SHP77 (cell line): Measurements from ENCODE around the gene CAMK2A.

Experiments used
- DNase-seq, 2 experiments: peaks; one replicate each; lab custom pipeline; 2025; lab: John Stamatoyannopoulos, UW

The CAMK2A gene

GRCh38 chr5:150210644-150211043, 78.9 kb downstream of the CAMK2A start:
- DNase-seq, result no peak

DNA sequence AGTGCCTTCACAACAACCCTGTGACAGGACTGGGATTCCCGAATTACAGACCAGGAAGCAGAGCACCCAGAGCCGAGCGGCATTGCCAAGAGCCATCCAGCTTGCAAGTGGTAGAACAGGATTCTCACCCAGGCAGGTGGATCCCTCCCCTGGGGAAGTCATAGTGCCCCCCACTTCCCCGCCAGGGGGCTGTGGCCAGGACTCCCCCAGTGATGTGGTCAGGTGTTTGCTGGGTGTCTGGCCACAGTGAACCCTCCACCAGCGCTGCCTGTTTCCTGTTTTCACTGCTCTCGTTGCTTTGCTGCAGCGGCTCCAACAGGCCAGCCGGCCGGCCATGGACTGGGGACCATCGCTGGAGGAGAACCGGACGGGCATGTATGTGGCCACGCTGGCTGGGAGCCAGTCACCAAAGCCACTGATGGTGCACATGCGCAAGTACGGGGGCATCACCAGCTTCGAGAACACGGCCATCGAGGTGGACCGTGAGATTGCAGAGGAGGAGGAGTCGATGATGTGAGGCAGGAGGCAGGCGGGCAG, 80.4 kb downstream of the CAMK2A start:
- peak in 1 of 2 experiments; percentile 9 for DNase-seq

GRCh38 chr5:150208187-150209098, 81.1 kb downstream of the CAMK2A start:
- no peak for DNase-seq

GRCh38 chr5:150206779-150207115, 82.8 kb downstream of the CAMK2A start:
- DNase-seq, result no peak

- no peak for DNase-seq
These were observed 83.3 kb downstream of the CAMK2A start for GRCh38 chr5:150206098-150206778.

- DNase-seq, result no peak
These were observed 85.0 kb downstream of the CAMK2A start for GRCh38 chr5:150204590-150204960.

GRCh38 chr5:150203832-150204589, 85.6 kb downstream of the CAMK2A start:
- DNase-seq, result no peak

GRCh38 chr5:150202501-150202900, 87.1 kb downstream of the CAMK2A start:
- no peak for DNase-seq

- no peak for DNase-seq
These were observed 92.1 kb downstream of the CAMK2A start for GRCh38 chr5:150197476-150197875.

DNA sequence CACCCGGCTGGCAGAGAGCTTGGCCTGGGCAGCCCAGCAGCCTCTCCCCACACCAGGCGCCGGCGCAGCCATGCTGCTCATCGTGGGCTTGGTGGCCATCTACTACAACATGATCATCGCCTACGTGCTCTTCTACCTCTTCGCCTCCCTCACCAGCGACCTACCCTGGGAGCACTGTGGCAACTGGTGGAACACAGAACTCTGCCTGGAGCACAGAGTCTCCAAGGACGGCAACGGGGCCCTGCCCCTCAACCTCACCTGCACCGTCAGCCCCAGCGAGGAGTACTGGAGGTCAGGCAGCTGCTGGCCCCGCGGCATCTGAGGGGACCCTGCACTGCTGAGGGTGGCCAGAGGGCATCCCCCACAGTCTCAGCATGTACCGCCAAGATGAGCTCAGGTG, 92.6 kb downstream of the CAMK2A start:
- DNase-seq, result no peak

- no peak for DNase-seq
These were observed 93.1 kb downstream of the CAMK2A start for GRCh38 chr5:150196514-150196913.

GRCh38 chr5:150195736-150196485, 93.7 kb downstream of the CAMK2A start:
- no peak for DNase-seq

DNA sequence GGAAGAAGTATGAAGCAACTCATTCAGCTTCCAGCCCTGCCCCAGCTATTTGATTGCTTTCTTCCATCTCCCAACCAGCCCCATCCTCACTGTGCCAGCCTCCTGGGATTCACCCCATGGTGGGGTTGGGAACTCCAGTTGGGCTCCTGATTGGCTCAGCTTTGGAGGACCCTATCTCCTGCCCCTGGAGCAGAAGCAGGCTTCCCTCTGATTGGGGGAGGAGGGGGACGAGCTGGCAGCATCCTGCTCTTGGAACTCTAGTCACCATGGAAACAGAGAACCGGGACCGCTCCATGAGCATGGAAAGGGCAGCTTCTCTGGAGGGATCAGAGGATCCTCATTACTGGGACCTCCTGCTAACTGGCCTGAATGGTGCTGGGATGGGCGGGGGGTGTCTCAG, 97.1 kb downstream of the CAMK2A start:
- no peak for DNase-seq

- DNase-seq, result no peak
These were observed 98.6 kb downstream of the CAMK2A start for GRCh38 chr5:150190987-150191386.

DNA sequence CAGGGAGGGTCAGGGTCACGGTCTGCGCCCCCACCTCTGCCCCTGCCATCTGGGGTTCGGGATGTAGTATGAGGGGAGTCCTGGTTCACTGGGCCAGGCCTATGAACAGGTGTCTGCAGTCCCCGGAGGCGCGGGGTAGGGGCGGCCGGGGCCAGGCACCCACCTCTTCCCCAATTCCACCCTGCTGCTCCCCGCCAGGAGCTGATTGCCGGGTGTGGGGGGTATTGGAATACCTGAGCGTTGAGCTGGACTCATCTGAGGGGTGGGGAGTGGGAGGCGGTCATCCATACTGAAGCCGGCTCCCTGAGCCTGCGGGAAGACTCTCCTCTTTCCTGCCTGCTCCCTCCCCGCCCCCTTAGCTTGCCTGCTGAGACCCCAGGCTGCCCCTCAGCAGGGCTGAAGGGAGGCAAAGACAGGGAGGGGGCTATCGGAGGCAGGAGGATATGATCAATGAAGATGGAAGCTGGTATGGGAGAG, 99.0 kb downstream of the CAMK2A start:
- no peak for DNase-seq

DNA sequence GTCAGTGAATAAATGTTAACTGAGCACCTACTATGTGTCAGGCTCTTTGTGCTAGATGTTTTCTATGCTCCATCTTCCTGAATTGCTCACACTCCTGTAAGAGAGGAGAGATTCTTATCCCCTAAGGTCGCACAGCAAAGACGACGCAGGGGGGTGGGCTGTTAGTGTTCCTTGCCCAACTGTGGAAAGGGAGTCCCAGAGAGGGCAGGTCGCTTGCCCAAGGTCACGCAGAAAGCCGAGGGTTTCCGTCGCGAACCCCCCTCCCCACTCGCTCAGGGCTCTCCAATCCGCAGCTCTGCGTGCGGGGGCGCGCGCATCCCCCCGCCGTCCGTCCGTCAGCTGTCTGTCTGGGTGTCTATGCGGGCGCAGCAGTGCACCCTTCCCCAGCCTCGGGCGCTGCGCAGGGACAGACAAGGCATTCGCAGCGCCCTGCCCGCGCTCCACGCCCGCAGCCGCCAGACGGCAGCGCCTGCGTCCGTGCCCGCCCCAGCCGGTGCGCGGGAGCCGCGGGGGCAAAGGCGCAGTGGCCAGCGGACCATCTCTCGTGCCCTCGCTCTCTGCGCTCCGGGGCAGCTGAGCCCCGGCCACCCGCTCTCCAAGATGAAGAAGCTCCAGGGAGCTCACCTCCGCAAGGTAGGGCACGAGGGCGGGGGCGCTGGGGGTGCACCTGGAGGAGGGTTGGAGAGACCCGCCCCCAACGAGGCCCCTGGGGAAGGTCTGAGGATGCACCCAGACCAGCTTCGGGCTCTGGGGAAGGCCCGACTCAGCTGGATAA, 99.7 kb downstream of the CAMK2A start, which contains the start of gene SLC6A7:
TSS of gene SLC6A7 (plus strand) at position 335 of the 775 bp plus-strand sequence. CDS start at position 601, 266 bp downstream.
- DNase-seq, result no peak

GRCh38 chr5:150189326-150189725, 100.2 kb downstream of the CAMK2A start:
- DNase-seq, result no peak

DNA sequence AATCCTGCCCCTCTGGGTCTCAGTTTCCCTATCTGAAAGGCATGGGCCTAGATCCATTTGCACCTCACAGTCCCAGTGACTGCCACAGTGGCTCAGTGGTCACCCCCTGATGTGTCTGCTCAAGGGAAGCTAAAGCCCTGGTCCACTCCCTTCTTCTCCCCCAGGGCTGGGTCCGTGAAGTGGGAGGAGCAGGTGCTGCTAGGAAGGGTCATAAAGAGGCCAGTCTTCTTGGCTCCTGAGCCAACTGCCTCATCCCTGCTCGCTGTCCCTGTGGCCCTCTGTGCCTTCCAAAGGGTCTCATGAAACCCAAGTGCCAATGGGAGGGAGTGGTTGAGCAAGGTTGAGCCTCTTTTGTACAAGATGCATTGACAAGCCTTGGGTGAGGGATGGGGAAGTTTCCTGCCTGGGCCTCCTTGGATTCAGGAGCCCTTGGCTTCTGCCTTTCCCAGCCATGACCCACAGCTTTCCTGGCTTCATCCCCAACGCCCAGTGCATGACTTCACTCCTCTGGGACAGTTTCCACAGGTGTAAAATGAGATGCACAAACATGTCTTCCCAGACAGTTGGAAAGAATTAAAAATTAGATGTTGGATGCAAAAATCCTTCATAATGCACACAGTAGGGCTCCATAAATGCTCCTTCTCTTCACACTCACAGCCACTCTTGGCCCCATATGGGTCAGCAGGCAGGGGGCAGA, 101.3 kb downstream of the CAMK2A start:
- no peak for DNase-seq

GRCh38 chr5:150186897-150187296, 102.7 kb downstream of the CAMK2A start:
- no peak for DNase-seq

- DNase-seq, result no peak
These were observed 103.4 kb downstream of the CAMK2A start for GRCh38 chr5:150186137-150186536.
